Smooth muscle cell (in vitro differentiated cells): ENCODE results near the gene SND1. TPM values are rescaled to one million over a fixed set of nuclear protein-coding genes. Genes with fewer than 3 reads are reported as not detected.
"Not testable (repeated sequence)": the region's sequence is repeated elsewhere in the genome, so short reads cannot be mapped to it uniquely, and the experiment has no call there.

ENCODE experiments used
- DNase-seq: peaks from one replicate; lab custom pipeline; 2025; ENCODE audit not compliant: unreplicated experiment; lab: John Stamatoyannopoulos, UW
- H2AFZ ChIP-seq: fragments of 200-600 bp; sonication (generic); 2 replicates; pipeline ENCODE4 v1.6.0; 2016; ENCODE audit warnings: antibody characterized with exemption, low read depth, mild to moderate bottlenecking
- H3F3A ChIP-seq: fragments of 200-600 bp; sonication (generic); 2 replicates; pipeline ENCODE4 v1.6.0; 2017; ENCODE audit warnings: antibody characterized with exemption, low read depth
- H3K27ac ChIP-seq: fragments of 200-600 bp; sonication (generic); 2 replicates; pipeline ENCODE4 v1.5.1; 2016; ENCODE audit warnings: low read depth, mild to moderate bottlenecking
- H3K27me3 ChIP-seq: fragments of 200-600 bp; sonication (generic); 2 replicates; pipeline ENCODE4 v1.6.1; 2016; ENCODE audit warnings: low read depth, mild to moderate bottlenecking
- H3K36me3 ChIP-seq: fragments of 200-600 bp; sonication (generic); 2 replicates; pipeline ENCODE4 v1.5.1; 2016; ENCODE audit warnings: low read depth
- H3K4me1 ChIP-seq: fragments of 200-600 bp; sonication (generic); 2 replicates; pipeline ENCODE4 v1.5.1; 2016; ENCODE audit warnings: low read depth
- H3K4me2 ChIP-seq: fragments of 200-600 bp; sonication (generic); 2 replicates; pipeline ENCODE4 v1.6.0; 2016; ENCODE audit warnings: mild to moderate bottlenecking
- H3K4me3 ChIP-seq: fragments of 200-600 bp; sonication (generic); 2 replicates; pipeline ENCODE4 v1.5.1; 2016; ENCODE audit warnings: mild to moderate bottlenecking
- H3K79me2 ChIP-seq: fragments of 200-600 bp; sonication (generic); 2 replicates; pipeline ENCODE4 v1.6.0; 2016; ENCODE audit warnings: low read depth, mild to moderate bottlenecking
- H3K9ac ChIP-seq: fragments of 200-600 bp; sonication (generic); 2 replicates; pipeline ENCODE4 v1.6.0; 2016; ENCODE audit warnings: low read depth
- H3K9me3 ChIP-seq: fragments of 200-600 bp; sonication (generic); replicated peaks from 2 replicates; pipeline ENCODE4 v1.5.1; 2016; ENCODE audit warnings: low read depth
- H4K20me1 ChIP-seq: fragments of 200-600 bp; sonication (generic); 2 replicates; pipeline ENCODE4 v1.6.0; 2016; ENCODE audit warnings: low read depth
- WGBS: methylation state at CpG from one replicate; pipeline ENCODE4 v1.1.7; 2016; ENCODE audit warnings: low lambda C conversion rate; 5-methylcytosine and 5-hydroxymethylcytosine counted together
- polyA plus RNA-seq: library from polyadenylated mRNA; unstranded; fragments of >200 nt; fragmentation: Nextera tagmentation; extraction: Ambion mirVana; gene quantifications from 2 replicates; pipeline ENCODE4 v1.2.1, GENCODE V29; 2016
- total RNA-seq: library from RNA; depleted of rRNA; stranded (reverse); fragments of >200 nt; gene quantifications from 2 replicates; pipeline ENCODE4 v1.2.3, GENCODE V29; 2014
- TF ChIP-seq, protein P1 (sequence below): fragments of 200-600 bp; sonication (generic); IDR thresholded peaks from 2 replicates; pipeline ENCODE4 v1.5.1; 2017; ENCODE audit warnings: borderline replicate concordance, mild to moderate bottlenecking, antibody characterized with exemption; ENCODE audit not compliant: insufficient read depth, poor library complexity, severe bottlenecking

SND1 gene
- total and polyA plus RNA-seq, 2 experiments from 2014 or later: 129 to 136 TPM

GRCh38 chr7:128108129-128108528 is 456.1 kb downstream of the SND1 start:
- Histone ChIP-seq H3K4me1 (no peaks in the 10 kb centered on the region), H4K20me1 (no peaks in the 10 kb centered on the region), H3K4me3 (no peak overlapping the region), H3K27ac (no peak overlapping the region), H3K27me3 (peaks cover 37% of the 10 kb centered on the region), H3F3A (no peaks in the 10 kb centered on the region), H3K79me2 (no peaks in the 10 kb centered on the region), H3K9me3 (no peaks in the 10 kb centered on the region), H3K4me2 (no peak overlapping the region), H3K9ac (no peak overlapping the region), H3K36me3 (no peaks in the 10 kb centered on the region), H2AFZ (no peak overlapping the region)
- 87% methylated on average over 7 of the region's 7 CpGs for WGBS
- TF ChIP-seq, protein P1, sequence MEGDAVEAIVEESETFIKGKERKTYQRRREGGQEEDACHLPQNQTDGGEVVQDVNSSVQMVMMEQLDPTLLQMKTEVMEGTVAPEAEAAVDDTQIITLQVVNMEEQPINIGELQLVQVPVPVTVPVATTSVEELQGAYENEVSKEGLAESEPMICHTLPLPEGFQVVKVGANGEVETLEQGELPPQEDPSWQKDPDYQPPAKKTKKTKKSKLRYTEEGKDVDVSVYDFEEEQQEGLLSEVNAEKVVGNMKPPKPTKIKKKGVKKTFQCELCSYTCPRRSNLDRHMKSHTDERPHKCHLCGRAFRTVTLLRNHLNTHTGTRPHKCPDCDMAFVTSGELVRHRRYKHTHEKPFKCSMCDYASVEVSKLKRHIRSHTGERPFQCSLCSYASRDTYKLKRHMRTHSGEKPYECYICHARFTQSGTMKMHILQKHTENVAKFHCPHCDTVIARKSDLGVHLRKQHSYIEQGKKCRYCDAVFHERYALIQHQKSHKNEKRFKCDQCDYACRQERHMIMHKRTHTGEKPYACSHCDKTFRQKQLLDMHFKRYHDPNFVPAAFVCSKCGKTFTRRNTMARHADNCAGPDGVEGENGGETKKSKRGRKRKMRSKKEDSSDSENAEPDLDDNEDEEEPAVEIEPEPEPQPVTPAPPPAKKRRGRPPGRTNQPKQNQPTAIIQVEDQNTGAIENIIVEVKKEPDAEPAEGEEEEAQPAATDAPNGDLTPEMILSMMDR: no peak
- DNase-seq: no peak

DNA sequence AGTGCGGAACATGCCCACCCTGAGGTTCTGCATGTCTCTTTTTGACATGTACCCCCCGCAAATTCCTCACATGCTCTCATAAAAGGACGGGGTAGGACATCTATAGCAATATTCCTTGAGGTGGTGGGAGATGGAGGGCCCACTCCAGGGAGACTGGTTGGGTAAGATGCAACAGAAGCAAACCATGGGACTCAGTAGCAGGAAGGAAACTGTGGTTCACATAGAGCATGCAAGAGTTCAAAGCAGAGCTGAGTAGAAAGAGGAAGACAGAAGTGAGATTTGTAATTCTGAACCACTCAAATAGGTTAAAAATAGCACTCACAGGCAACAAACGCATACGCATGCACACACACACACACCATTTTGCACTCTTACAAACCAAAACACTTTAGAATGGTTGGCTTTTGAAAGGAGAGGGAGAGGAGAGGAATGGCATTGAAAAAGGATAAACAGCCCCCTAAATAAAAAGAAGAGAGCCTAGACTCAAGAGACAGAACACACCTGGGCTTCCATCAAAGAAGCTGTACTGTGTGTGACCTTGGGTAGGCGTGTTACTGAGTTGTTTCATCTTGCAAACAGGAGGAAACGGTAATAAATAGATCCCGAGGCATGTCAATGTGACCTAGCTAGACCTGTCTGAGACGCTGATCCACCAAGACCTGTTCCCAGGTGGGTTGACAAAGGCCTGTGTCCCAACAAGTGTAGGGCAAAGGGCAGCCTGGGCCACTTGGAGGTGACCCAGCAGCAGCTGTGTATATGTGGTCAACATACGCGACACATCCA is 456.8 kb downstream of the SND1 start:
- Histone ChIP-seq H2AFZ (no peak overlapping the region), H3K4me1 (no peaks in the 10 kb centered on the region), H3K4me3 (no peak overlapping the region), H3F3A (no peaks in the 10 kb centered on the region), H3K27me3 (peaks cover 31% of the 10 kb centered on the region), H3K79me2 (no peaks in the 10 kb centered on the region), H3K27ac (no peak overlapping the region), H4K20me1 (no peaks in the 10 kb centered on the region), H3K36me3 (no peaks in the 10 kb centered on the region), H3K4me2 (no peak overlapping the region), H3K9me3 (no peaks in the 10 kb centered on the region), H3K9ac (no peak overlapping the region)
- TF ChIP-seq, protein P1: no peak
- no peak for DNase-seq
- WGBS: 89% methylated on average over 11 of the region's 11 CpGs

DNA sequence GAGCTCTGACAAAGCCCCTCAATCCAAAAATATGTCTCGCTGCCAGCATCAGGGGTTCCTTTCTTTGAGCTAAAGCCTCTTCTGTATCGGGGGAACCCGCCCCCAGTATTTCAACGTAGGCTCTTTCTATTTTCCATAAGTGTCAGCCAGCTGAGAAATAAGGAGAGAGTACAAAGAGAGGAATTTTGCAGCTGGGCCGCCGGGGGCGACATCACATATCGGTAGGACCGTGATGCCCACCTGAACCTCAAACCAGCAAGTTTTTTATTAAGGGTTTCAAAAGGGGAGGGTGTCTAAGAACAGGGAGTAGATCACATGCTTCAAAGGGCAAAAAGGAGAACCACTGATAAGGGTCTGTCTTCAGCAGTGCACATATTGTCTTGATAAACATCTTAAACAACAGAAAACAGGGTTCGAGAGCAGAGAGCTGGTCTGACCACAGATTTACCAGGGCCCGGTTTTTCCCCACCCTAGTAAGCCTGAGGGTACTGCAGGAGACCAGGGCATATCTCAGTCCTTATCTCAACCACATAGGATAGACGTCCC is 457.5 kb downstream of the SND1 start:
- not testable (repeated sequence) for H3K27ac ChIP-seq, H3K4me1 ChIP-seq, H3K4me2 ChIP-seq, H3F3A ChIP-seq, H3K36me3 ChIP-seq, H3K79me2 ChIP-seq, DNase-seq, H3K9ac ChIP-seq, H3K4me3 ChIP-seq, H3K9me3 ChIP-seq, H4K20me1 ChIP-seq, H2AFZ ChIP-seq
- WGBS: 79% methylated on average over 12 of the region's 12 CpGs
- peaks cover 25% of the 10 kb centered on the region for H3K27me3 ChIP-seq

- H3K4me2 ChIP-seq: no peak overlapping the region
- H3K4me3 ChIP-seq: no peak overlapping the region
- H3K27me3 ChIP-seq: peaks cover 15% of the 10 kb centered on the region
- no peak overlapping the region for H2AFZ ChIP-seq
- no peak for DNase-seq
- no peaks in the 10 kb centered on the region for H3K79me2 ChIP-seq
- no peaks in the 10 kb centered on the region for H3K9me3 ChIP-seq
- H4K20me1 ChIP-seq: no peaks in the 10 kb centered on the region
- TF ChIP-seq, protein P1: no peak
- no peaks in the 10 kb centered on the region for H3F3A ChIP-seq
- no peak overlapping the region for H3K9ac ChIP-seq
- H3K27ac ChIP-seq: no peak overlapping the region
- no peaks in the 10 kb centered on the region for H3K36me3 ChIP-seq
- 97% methylated on average over 2 of the region's 2 CpGs for WGBS
- H3K4me1 ChIP-seq: no peaks in the 10 kb centered on the region
These were observed 458.8 kb downstream of the SND1 start for GRCh38 chr7:128110641-128111364.
